ENCODE data around the gene TRIML2. TPM values are rescaled to one million over a fixed set of nuclear protein-coding genes. Genes with fewer than 3 reads are reported as not detected.

Gene TRIML2
- polyA plus RNA-seq (ENCODE audit: insufficient read length), result not detected
- long read RNA-seq, donor 1, result 0 reads
- long read RNA-seq, donor 2, result 0 reads
- long read RNA-seq, donor 3, result 0 reads
- long read RNA-seq, donor 4, result 0 reads
- long read RNA-seq, donor 5, result 0 reads
- long read RNA-seq, donor 6, result 0 reads
- long read RNA-seq, donor 7, result 0 reads
- long read RNA-seq, donor 8, result 0 reads

- DNase-seq, result no peak
Measured at GRCh38 chr4:188109157-188109755, at the start of gene TRIML2. TRIML2 (minus strand) TSS chr4:188109603; CDS start chr4:188105368, 4,235 bp downstream.

GRCh38 chr4:188158336-188158735 is 48.9 kb upstream of the TRIML2 start:
- no peak for DNase-seq

DNA sequence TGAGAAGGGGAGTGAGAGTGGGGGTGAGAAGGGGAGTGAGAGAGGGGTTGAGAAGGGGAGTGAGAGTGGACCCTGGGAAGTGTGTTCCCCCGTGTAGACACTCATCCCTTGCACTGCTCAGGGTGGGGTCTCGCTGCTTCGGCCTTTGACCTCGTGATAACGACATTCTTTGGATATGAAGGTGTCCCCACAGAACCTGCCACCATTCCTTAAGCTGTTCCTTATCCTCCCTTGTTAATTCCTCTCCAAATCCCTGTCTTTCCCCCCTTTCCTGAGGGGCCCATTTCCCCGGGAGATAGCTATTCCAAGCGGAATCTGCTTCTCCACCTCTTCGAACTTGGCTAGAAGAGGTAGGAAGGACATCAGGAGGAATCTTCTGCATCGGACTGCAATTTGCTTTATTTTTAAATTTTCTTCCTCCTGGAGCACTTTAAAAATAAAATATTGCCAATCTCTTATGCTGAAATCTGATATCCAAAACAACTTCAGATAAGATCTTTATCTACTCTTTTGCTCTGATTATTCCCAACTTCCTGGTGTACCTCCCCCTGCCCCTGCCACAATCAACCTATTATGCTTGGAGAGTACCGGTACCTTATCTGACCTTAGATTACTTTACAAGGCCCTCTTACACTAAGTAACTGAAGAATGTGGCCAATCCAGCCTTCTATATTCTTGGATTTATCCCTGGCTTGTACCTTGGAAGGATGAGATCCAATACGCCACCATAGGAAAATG is 45.4 kb upstream of the TRIML2 start:
- DNase-seq, result no peak

DNA sequence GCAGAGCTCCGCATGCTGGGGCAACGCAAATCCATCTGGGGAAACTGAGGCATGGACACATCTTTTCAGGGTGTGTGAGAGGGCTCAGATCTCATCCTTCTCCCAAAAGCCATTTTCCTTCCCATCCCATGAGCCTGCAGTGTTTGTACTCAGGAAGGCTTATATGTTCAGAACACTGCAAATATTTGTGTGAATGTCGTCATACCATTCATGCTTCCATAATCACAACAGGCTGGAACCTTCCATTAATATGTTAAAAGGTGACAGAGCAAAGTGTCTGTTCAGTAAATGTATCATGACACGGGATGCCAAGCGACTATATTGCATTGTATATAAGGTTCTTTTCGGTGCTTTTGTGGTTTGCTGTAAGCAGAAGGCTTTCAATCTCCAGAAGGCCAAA is 38.4 kb upstream of the TRIML2 start:
- DNase-seq, result no peak

GRCh38 chr4:188147176-188147575 is 37.8 kb upstream of the TRIML2 start:
- no peak for DNase-seq

GRCh38 chr4:188146618-188147017 is 37.2 kb upstream of the TRIML2 start:
- DNase-seq, result no peak

GRCh38 chr4:188145601-188146000 is 36.2 kb upstream of the TRIML2 start:
- no peak for DNase-seq

DNA sequence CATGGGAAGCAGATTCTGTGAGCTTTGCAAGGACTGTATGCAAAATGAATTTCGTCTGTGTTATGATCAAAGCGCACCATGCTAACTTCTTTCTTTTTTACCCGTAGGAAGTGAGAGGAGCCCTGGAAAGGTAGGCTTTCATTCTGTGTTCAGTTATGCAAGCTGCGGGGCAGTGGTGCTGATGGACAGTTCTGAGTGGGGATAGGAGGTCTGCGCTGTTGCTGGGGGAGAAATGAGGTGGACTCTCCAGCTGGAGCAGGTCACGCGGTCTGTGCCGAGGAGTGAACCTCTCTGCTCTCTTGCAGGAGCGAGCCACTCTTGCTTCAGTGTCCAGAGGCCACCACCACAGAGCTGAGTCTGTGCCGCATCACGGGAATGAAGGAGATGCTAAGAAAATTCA is 34.3 kb upstream of the TRIML2 start:
- peak; percentile 22 for DNase-seq

- no peak for DNase-seq
Measured at GRCh38 chr4:188139671-188140070, 30.3 kb upstream of the TRIML2 start.

DNA sequence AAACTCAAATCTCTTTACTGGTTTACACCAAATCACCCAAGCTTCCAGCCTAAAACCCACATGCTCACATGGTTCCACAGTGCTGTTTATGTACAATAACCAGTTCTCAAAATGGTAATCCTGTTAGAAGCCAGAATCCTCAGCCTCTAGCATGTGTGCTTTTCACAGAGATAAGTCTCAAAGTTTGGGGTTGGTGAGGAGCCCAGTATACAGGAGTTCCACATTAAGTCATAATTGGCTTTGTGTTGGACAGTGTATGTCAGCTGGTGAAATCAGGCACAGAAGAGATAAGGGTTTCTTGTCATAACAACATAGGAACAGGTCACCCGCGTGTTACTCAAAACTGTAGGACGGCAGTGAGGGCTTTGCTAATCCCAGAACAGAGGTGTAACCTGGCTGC is 29.7 kb upstream of the TRIML2 start, which contains the start of gene TRIML1:
Gene TRIML1 (plus strand): TSS at position 301 of the 400 bp plus-strand sequence. CDS start 118 bp downstream, outside the sequence.
- DNase-seq, result no peak

- DNase-seq, result no peak
Measured at GRCh38 chr4:188138227-188138626, 28.8 kb upstream of the TRIML2 start.

DNA sequence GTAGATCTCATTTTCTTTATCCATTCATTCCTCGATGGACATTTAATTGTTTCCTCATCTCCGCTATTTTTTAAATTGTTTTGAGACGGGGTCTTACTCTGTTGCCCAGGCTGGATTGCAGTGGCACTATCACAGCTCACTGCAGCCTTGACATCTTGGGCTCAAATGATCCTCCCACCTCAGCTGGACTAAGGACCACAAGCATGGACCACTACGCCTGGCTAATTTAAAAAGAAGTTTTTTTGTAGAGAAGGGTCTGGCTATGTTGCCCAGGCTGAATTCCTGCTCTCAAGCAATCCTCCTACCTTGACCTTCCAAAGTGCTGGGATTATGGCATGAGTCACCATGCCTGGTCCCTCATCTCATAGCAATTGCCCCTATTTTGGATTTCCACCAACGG is 22.8 kb upstream of the TRIML2 start:
- DNase-seq, result no peak

- DNase-seq, result no peak
Measured at GRCh38 chr4:188130355-188130754, 21.0 kb upstream of the TRIML2 start.

DNA sequence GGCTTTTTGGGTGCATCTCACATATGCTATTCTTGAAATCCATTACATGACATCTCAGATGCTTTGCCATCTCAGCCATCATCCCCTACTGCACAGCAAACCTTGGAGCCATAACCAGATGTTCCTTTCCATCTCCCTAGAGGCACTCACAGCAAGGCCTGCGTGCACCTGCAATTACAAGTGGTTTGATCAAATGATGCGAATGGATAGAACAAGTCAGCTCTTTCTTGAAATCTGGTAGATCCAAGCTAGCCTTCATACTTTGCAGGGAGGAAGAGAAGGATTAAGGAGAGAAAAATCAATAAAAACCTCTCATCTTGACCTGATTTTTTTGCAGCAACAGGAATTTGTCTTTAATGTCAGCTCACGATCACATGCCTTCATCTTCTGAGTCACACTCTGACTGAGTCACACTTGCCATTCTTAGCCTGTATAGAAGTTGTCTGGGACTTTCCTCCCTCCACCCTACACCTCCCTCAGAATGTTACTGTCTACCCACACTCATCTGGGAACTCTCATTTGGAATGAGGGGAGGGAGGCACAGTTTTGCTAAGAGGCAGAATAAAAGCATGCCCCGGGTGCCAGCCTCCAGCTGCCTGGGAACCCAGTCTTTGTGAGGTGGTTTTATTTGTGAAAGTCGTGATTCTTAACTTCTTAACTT is 17.9 kb upstream of the TRIML2 start:
- no peak for DNase-seq

- no peak for DNase-seq
Measured at GRCh38 chr4:188121530-188121929, 12.1 kb upstream of the TRIML2 start.

DNA sequence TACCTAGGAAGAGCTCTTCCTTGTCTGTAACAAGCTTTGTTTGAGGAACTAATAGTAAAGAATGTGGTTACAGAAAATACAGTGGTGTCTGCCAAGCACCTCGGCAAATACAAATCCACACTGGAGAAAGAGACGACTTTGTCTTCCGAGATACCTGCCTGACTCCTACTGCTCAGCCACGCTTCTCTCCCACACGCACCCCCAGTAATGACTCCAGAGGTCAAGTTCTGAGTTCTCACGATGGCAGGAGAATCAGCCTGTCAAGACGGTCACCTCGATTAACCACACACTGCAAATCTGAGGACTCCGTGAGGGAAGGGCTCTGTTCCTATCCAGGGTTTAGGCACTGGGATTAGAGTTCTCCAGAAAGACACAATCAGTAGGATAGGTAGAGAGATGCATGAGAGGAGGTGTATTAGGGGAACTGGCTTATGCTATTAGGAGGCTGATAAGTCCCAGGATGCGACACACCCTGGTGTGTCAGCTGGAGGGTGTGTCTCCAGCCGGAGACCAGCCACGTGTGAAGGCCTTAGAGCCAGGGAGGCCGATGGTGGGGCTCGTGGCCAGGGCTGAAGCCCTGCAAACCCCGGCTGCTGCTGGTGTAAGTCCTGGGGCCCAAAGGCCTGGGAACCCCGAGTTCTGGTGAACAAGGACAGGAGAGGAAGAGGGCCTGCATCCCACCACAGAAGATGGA is 8.4 kb upstream of the TRIML2 start:
- no peak for DNase-seq

- no peak for DNase-seq
Measured at GRCh38 chr4:188113156-188113555, 3.8 kb upstream of the TRIML2 start.

GRCh38 chr4:188111955-188112354 is 2.6 kb upstream of the TRIML2 start:
- no peak for DNase-seq

DNA sequence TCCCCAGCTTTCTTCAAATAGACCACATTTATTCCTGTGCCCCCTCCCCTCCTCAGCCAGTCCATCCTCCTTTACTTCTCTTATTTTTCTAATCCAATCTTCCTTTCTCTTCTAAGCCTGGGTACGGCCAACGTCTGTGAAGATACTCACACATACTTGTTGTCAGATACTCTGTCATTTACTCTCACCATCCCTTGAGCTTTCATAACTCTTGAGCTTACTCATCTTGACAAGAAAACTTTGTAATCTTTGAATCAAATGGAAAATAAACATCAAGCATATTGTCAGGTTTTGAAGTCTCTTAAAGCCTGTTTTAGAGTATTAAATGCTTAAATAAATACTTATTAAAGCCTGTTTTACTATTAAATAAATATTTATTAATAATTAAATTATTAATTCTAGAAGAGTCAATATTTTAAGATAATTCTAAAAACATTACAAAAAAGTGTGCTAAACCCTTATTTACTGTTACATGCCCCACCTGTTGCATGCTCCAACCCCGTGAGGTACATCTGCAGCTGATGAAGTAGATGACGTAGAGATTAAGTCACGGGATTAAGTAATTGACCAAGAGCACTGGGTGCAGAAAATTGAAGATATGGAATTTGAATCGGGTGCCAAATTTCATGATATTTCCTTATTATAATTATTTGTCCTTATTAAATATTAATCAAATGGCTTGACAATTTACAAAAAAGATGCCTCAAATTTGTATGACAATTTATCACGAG is 1.5 kb upstream of the TRIML2 start:
- DNase-seq, result no peak

DNA sequence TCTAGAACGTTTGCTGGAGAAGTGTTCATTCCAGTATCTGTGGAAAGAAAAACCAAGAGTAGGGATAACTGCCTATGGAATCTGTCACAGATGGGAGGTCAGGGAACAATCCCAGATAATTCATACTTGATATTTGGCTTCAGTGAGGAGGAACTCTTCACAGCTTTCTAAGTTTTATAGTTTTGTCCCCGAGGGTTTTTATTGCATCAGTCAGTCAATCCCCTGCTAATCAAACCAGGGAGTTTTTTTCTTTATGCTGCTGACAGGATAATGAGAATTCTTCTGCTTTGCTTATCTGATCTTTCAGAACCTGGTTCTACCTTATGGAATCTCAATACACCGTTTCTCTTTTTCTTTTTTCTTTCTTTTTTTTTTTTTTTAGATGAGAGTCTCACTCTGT is 633 bp upstream of the TRIML2 start:
- DNase-seq, result no peak
